Limb (tissue), 2 donors: ENCODE measurements around the gene FOXB1.

Experiments used
- DNase-seq, 2 donors: peaks; one replicate each; pipeline ENCODE4 v3.0.0-alpha.2; 2016; ENCODE audit errors: extremely low spot score in 2 of 2

Gene FOXB1

DNA sequence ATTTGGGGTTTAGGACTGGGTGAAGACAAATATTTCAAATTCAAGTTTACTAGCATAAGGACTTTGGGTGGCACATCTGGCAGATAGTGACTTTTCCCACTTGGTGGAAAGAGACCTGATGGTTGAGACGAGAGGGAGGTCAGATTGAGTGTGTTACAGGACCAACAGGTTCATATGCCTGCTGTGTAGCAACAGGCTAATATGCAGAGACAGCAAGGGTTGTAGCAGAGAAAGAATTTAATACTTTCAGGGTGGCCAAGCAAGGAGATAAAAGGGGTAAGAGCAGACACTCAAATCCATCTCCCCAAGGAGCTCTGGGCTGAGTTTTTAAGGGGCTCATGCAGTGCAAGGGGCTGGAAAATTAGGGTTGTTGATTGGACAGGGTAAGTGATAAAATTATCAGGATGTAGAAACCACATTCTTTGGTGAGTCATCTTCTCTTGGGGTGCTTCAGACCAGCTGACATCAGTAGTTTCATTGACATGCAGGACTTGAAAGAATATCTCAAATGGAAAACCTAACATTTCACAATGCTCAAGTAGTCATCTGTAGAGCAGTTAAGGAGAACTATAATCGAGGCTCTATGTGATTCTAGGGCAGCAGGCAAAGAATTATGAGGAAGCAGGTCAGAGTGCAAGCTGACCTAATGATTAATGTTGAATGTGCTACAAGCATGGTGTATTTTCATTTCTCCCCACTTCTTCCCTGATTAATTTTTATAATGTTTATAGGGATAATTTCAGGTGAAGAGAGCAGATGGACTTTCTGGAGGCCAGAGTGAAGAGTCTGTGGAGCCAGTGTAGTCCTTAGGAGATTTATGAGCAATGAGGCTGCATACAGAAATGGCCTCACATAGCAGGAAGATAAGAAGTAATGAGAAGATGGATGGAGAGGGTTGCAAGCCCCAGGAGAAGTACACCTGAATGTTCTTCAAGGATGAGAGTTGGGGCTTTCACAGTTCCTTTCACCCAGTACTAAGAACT, 13.7 kb downstream of the FOXB1 start:
- no peak for DNase-seq

DNA sequence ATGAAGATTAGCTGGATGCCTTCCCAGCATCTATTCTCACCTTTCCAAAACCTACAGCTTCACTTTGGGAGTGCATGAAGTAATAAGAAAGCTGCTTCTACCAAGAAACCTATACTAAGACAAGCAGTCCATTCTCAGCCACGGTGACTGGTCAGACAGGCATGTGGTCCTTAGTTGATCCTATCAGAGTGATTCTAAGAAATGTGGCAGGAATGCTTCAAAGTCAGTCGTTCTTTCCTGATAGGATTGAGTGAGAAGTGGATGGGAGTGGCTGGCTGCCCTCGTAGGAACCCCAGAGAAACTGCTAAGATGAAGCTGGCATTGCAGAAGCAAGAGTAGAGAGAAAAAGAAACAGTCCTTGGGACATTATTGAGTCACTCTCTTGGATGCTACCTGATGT, 16.6 kb downstream of the FOXB1 start:
- no peak for DNase-seq

DNA sequence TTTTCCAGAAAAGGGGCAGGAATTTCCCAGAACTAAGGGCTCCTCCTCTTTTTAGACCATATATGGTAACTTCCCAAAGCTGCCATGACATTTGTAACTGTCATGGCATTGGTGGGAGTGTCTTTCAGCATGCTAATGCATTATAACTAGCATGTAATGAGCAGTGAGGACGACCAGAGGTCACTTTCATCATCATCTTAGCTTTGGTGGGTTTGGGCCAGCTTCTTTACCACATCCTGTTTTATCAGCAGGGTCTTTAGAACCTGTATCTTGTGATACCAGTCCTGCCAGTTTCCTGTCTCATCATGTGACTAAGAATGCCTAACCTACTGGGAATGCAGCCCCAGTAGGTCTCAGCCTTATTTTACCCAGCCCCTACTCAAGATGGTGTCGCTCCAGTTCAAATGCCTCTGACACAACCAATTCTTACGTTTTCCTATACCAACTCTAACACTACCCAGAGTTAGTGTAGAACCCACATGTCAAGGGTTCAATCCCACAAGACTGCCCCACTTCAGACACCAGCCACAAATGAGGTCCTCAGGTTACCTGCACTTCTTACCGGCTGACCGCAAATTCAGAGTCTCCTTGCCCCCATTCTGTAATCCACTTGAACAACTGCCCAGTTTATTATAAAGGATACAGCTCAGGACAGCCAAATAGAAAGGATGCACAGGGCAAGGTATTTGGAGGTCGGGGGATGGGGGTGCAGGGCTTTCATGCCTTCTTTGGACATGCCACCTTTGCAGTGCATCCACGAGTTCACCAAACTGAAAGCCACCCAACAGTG, 17.7 kb downstream of the FOXB1 start:
- no peak for DNase-seq

DNA sequence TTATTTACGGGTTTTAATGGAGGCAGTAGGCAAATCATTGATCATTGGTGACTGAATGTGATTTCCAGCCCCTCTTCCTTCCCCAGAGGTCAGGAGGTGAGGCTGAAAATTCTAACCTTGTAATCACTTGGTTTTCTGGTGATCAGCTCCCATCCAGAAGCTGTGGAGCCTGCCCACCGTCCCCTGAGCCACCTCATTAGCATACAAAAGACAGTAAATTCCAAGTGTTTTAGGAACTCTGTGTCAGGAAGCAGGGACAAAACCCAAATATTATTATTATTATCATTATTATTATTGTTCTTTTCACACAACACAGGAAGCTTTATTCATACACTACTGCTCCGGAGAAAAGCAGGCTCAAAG, 18.2 kb downstream of the FOXB1 start:
- DNase-seq, result no peak

DNA sequence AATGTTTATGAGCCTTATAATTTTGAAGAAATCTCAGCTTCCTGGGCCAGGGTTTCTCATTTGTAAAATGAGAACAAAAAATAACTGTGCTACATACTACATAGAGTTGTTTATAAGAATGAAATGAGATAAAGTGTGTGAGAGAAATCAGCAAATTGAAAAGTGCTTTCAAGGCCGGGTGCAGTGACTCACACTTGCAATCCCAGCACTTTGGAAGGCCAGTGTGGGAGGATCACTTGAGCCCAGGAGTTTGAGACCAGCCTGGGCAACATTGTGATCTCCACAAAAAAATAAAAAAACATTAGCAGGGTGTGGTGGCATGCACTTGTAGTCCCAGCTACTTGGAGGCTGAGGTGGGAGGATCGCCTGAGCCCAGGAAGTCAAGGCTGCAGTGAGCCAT, 22.4 kb downstream of the FOXB1 start:
- no peak for DNase-seq

DNA sequence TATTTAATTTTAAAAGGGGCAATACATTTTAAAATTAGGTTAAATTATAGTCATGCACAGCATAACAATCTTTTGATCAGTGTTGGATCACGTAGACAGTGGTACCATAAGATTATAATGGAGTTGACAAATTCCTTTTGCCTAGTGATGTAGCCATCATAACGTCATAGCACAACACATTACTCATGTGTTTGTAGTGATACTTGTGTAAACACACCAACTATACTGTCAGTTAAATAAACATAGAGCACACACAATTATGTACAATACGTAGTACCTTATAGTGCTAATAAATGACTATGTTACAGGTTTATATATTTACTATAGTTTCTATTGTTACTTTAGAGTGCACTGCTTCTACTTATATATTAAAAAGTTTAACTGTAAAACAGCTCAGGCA, 31.2 kb downstream of the FOXB1 start:
- no peak for DNase-seq

DNA sequence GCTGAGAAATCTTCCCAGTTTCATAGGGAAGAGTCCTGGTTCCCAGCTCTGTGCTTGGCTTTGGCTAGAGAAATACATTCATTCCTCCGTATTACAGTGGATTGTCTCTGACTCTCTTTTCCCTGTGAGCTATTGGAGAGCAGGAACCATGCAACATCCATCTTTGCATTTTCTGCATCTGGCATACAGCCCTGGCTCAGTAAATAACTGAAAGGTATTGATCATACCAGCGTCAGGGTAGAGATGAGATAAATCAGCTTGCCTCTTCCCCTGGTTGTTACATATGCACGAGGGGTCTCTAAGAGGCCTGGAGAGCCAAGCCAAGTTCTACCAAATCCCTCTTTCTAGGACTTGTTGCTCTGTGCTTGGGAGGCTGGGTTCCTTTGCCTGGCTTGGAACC, 35.2 kb downstream of the FOXB1 start:
- DNase-seq, result no peak

DNA sequence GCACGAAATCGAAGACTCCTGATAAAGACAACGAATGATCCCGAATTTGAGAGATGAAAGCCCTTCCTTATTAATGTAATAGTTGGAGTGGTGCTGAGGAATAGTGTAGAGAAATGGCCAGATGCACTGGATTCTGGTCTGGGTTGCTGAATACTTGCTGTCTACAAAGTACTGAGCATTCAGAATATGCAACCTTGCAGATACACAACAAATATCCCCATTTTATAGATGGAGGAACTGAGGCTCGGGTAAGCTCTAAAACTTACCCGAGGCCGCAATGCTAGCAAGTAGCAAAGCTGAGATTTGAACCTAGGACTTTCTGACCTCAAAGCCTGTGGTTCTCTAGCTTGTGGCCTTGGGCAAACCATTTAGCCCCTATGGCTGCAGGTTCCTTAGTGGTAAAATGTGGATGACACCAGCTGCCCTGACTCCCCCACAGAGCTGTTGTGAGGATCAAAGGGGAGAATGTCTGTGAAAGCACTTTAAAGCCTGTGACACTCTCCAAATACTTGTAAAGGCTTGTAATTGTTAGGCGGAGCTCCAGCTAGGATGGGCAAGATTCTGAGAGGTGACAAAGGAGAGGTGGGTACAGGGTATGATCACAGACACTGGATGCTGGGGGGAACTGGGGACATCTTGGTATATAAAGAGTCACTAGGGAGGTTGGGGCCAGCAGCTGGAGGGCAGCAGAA, 39.8 kb downstream of the FOXB1 start:
- no peak for DNase-seq

DNA sequence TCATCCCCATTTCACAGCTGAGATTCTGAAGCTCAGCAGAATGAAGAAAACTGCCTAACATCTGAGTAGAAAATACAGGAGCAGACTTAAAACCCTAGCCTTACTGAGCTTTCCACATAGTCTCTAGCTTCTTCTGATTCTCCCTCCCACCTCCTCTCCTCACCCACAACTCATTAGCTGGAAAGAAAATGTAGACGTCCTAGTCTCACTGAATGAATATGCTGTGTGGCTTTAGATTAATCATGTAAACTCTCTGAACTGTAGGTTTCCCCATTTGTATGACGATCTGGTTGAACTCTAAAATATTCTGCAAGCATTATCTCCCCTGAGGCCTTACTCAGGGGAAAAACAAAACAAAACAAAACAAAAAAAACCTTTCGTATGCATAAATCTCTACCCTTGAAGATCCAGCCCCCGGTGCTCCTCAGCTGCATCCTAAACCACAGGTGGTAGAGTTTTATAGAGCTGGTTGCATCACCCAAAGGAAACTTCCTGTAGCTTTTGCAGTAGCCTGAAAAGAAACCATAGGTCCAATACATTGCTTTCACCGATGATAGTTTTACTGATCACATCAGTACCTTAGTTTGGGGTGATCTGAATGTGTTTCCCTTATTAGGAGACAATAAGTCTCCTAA, 40.6 kb downstream of the FOXB1 start:
- DNase-seq, result no peak

DNA sequence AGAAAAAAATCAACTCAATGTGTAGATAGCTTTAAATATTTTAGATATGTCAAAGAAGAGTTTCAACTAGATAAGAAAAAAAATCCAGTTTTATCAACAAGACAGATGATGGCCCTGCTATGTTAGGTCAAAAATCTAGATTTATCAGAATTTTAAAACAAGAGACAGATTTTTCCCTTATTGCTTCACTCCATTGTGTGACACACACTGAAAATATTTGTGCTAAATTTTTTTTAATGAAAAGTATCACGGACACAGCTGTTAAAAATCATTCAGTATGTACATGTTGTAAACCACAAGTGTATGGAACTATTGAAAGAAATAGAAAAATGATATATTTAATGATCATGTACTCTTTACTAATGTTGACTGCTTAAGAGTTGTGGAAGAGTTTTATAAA, 43.6 kb downstream of the FOXB1 start:
- DNase-seq, result no peak

DNA sequence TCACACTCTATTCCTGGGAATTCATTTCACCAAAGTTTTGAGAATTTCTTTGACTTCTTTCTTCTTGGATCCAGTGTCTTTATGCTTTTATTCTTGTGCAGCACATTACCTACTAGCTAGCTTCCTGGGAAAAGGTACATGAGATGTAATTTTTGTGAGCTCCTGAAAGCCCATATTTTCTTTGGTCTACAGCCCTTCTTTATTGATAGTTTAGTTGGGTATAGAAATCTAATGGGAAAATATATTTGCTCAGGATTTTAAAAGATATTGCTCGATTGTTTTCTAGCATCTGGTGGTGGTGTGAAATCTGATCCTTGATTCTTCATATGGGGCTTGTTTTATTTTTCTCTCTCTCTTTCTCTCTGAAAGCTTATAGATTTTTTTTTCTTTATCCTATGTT, 45.8 kb downstream of the FOXB1 start:
- DNase-seq, result no peak

DNA sequence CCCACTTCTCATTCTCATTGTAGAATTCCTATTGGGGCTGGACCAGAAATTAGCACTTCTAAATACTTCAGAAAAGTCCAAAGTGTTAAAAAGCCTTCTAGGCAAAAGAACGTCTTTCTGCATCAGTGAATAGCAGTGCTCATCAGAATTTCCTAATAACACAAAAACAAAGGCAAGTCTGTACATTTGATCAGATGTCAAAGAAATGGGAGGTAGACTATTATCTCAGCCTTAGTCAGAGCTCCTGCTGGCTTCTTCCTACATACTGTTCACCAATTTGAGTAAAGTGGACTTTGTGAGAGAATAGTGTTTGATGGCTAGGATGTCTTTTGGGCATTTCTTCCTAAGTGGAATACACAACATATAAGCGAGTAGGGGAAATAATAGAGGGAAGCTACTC, 48.7 kb downstream of the FOXB1 start:
- no peak for DNase-seq

DNA sequence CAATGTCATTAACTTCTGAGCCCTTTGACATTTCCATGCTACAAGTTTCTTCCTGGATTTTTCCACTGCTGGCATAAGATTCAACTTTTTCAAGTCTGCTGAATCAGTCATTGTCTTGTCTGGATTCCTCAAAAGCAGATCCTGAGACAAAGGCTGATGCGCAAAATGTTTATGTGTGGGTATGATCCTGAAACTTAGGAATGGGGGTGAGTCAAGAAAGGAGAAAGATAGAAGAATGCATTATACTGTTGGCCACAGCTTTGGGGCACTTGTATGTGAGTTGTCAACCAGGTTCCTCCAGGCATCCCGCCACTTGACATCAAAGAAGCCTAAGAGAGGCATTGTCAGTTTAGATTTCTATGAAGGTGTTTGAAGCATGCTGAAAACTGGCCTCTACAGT, 50.4 kb downstream of the FOXB1 start:
- DNase-seq, result no peak
